HL-60 (cell line): ENCODE measurements around the gene ZFP57.

Source experiments
- DNase-seq, 2 experiments: peaks; one replicate each; pipeline ENCODE4 v3.0.0-alpha.2; 2010 to 2020; ENCODE audit warnings: low read depth in 1 of 2, low spot score in 1 of 2
- H3K27ac ChIP-seq: fragments of 250-450 bp; sonication (Bioruptor Pico); replicated peaks from 2 replicates; pipeline ENCODE4 v1.5.1; 2020; ENCODE audit warnings: mild to moderate bottlenecking, moderate library complexity
- H3K27me3 ChIP-seq: fragments of 250-450 bp; sonication (Bioruptor Pico); 2 replicates; pipeline ENCODE4 v1.5.1; 2021; ENCODE audit warnings: mild to moderate bottlenecking, moderate library complexity; ENCODE audit not compliant: insufficient read depth, poor library complexity, severe bottlenecking
- H3K4me3 ChIP-seq: replicated peaks from 2 replicates; pipeline ENCODE4 v1.5.1; 2011; ENCODE audit warnings: mild to moderate bottlenecking, control low read depth, low read length; ENCODE audit not compliant: insufficient read depth
- GABPA ChIP-seq: IDR thresholded peaks from 2 replicates; pipeline ENCODE4 v1.6.1; 2012; ENCODE audit warnings: low read depth
- POLR2AphosphoS5 ChIP-seq: IDR thresholded peaks from 2 replicates; pipeline ENCODE4 v1.6.1; 2012; ENCODE audit warnings: low read depth
- SPI1 ChIP-seq: IDR thresholded peaks from 2 replicates; pipeline ENCODE4 v1.6.1; 2012; ENCODE audit warnings: low read depth, mild to moderate bottlenecking, borderline replicate concordance
- long read RNA-seq: library from polyadenylated mRNA; unstranded; transcript quantifications from one replicate; pipeline ENCODE4 v2.0.0, GENCODE V29; 2020
- TF ChIP-seq, protein P1 (sequence below): IDR thresholded peaks from one replicate; pipeline ENCODE4 v1.5.1; 2011; ENCODE audit warnings: low read length, control low read depth, inconsistent platforms; ENCODE audit not compliant: insufficient read depth
- TF ChIP-seq, protein P2 (sequence below): IDR thresholded peaks from 2 replicates; pipeline ENCODE4 v1.6.1; 2012; ENCODE audit warnings: low read depth; ENCODE audit not compliant: insufficient replicate concordance

The ZFP57 gene
- long read RNA-seq, result 0 reads

DNA sequence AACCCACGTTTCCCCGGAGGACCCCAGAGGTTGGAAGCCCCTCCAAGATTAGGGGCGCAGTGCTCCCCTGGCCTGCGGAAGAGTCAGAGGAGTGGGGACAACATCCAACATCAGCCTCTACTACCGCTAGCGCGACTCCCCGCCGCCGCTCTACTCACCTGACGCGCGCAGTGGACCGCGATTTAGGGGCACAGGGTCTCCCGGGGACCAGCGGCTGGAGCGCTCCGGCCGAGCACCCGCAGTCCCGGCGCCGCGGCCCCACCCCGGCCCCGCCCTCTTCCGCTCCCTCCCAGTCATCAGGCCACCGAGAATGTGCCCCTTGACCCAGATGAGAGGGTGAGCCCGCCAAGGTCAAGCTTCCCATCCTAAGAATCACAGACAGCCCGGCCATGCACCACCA, at the start of gene ZFP57:
Gene ZFP57, minus strand, starts transcription at position 249 of the 400 bp plus-strand sequence. CDS start 4,149 bp downstream, outside the sequence.
- no peak for TF ChIP-seq POLR2AphosphoS5
- TF ChIP-seq, protein P1, sequence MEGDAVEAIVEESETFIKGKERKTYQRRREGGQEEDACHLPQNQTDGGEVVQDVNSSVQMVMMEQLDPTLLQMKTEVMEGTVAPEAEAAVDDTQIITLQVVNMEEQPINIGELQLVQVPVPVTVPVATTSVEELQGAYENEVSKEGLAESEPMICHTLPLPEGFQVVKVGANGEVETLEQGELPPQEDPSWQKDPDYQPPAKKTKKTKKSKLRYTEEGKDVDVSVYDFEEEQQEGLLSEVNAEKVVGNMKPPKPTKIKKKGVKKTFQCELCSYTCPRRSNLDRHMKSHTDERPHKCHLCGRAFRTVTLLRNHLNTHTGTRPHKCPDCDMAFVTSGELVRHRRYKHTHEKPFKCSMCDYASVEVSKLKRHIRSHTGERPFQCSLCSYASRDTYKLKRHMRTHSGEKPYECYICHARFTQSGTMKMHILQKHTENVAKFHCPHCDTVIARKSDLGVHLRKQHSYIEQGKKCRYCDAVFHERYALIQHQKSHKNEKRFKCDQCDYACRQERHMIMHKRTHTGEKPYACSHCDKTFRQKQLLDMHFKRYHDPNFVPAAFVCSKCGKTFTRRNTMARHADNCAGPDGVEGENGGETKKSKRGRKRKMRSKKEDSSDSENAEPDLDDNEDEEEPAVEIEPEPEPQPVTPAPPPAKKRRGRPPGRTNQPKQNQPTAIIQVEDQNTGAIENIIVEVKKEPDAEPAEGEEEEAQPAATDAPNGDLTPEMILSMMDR, result no peak
- TF ChIP-seq SPI1, result no peak
- TF ChIP-seq, protein P2, sequence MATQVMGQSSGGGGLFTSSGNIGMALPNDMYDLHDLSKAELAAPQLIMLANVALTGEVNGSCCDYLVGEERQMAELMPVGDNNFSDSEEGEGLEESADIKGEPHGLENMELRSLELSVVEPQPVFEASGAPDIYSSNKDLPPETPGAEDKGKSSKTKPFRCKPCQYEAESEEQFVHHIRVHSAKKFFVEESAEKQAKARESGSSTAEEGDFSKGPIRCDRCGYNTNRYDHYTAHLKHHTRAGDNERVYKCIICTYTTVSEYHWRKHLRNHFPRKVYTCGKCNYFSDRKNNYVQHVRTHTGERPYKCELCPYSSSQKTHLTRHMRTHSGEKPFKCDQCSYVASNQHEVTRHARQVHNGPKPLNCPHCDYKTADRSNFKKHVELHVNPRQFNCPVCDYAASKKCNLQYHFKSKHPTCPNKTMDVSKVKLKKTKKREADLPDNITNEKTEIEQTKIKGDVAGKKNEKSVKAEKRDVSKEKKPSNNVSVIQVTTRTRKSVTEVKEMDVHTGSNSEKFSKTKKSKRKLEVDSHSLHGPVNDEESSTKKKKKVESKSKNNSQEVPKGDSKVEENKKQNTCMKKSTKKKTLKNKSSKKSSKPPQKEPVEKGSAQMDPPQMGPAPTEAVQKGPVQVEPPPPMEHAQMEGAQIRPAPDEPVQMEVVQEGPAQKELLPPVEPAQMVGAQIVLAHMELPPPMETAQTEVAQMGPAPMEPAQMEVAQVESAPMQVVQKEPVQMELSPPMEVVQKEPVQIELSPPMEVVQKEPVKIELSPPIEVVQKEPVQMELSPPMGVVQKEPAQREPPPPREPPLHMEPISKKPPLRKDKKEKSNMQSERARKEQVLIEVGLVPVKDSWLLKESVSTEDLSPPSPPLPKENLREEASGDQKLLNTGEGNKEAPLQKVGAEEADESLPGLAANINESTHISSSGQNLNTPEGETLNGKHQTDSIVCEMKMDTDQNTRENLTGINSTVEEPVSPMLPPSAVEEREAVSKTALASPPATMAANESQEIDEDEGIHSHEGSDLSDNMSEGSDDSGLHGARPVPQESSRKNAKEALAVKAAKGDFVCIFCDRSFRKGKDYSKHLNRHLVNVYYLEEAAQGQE, result no peak
- no peak for TF ChIP-seq GABPA
- DNase-seq, result no peak
- Histone ChIP-seq H3K27me3 (peaks cover 13% of the 10 kb centered on the region), H3K4me3 (no peak within 1 kb of the TSS), H3K27ac (no peak within 1 kb of the TSS)

DNA sequence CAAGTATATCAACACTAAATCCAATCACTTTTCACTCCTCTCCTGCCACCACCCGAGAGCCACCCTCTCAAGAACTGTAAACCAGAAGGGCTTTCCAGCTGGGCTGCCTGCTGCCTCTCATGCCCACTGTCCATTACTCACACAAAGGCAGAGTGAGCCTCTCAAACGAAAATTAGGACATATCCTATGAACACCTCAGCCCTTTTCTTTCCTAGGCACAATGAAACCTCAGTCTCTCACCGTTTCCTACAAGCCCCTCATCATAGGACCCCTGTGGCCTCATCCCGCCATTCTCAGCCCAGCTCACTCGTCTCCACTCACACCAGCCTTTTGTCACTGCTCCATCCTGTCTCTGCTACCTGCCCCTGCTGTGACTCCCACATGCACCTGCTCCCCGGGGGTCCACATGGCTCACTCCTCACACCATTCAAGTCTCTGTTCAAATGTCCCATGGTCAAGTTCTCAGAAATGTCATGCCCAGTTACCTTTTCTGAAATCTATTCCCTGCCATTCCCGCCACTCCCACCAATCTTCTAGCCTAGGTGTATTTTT, 49.7 kb upstream of the ZFP57 start:
- no peak for TF ChIP-seq GABPA
- TF ChIP-seq, protein P1, result no peak
- no peak for TF ChIP-seq SPI1
- TF ChIP-seq, protein P2, result no peak
- no peak for TF ChIP-seq POLR2AphosphoS5
- DNase-seq, result no peak
- H3K27me3 ChIP-seq, result no peaks in the 10 kb centered on the region
- no peak overlapping the region for H3K27ac ChIP-seq
- H3K4me3 ChIP-seq, result no peak overlapping the region

DNA sequence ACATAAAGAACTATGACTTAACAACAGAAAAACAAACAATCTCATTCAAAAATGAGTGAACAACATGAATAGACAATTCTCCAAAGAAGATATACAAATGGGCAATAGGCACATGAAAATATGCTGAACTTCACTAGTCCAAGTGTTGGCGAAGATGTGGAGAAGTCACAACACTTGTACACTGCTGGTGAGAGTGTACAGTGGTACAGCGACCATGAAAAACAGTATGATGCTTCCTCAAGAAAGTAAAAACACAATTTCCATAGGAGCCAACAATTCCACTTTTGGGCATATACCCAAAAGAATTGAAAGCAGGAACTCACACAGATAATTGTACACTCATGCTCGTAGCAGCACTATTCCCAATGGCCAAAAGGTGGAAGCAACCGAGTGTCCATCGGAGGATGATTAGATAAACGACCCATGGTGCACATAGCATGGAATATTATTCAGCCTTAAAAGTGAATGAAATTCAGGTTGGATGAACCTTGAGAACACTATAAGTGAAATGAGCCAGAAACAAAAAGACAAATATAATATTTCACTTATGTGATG, 48.9 kb upstream of the ZFP57 start:
- no peaks in the 10 kb centered on the region for H3K27me3 ChIP-seq
- H3K4me3 ChIP-seq, result no peak overlapping the region
- TF ChIP-seq, protein P2, result no peak
- TF ChIP-seq SPI1, result no peak
- TF ChIP-seq, protein P1, result no peak
- TF ChIP-seq POLR2AphosphoS5, result no peak
- no peak for TF ChIP-seq GABPA
- no peak for DNase-seq
- H3K27ac ChIP-seq, result no peak overlapping the region
